WERI-Rb-1 (cell line): Measurements from ENCODE around the gene GKN2.

ENCODE experiments used
- DNase-seq: peaks from one replicate; pipeline ENCODE4 v3.0.0-alpha.2; 2020
- H3K27ac ChIP-seq: fragments of 250-450 bp; sonication (Bioruptor Pico); 2 replicates; pipeline ENCODE4 v1.5.1; 2020; ENCODE audit warnings: mild to moderate bottlenecking, moderate library complexity
- H3K27me3 ChIP-seq: fragments of 250-450 bp; sonication (Bioruptor Pico); 2 replicates; pipeline ENCODE4 v1.5.1; 2021; ENCODE audit warnings: mild to moderate bottlenecking, low read depth, moderate library complexity; ENCODE audit not compliant: insufficient read depth, severe bottlenecking
- H3K36me3 ChIP-seq: fragments of 250-450 bp; sonication (Bioruptor Pico); 2 replicates; pipeline ENCODE4 v1.5.1; 2020; ENCODE audit warnings: mild to moderate bottlenecking, moderate library complexity
- H3K4me3 ChIP-seq: 2 replicates; pipeline ENCODE4 v1.5.1; 2011; ENCODE audit warnings: low read depth, mild to moderate bottlenecking, control low read depth, low read length
- H3K9me3 ChIP-seq: fragments of 250-450 bp; sonication (Bioruptor Pico); 2 replicates; pipeline ENCODE4 v1.5.1; 2021; ENCODE audit warnings: mild to moderate bottlenecking, moderate library complexity; ENCODE audit not compliant: severe bottlenecking
- TF ChIP-seq, protein P1 (sequence below): IDR thresholded peaks from 2 replicates; pipeline ENCODE4 v1.5.1; 2011; ENCODE audit warnings: low read depth, mild to moderate bottlenecking, control low read depth, inconsistent platforms, low read length

Gene GKN2

DNA sequence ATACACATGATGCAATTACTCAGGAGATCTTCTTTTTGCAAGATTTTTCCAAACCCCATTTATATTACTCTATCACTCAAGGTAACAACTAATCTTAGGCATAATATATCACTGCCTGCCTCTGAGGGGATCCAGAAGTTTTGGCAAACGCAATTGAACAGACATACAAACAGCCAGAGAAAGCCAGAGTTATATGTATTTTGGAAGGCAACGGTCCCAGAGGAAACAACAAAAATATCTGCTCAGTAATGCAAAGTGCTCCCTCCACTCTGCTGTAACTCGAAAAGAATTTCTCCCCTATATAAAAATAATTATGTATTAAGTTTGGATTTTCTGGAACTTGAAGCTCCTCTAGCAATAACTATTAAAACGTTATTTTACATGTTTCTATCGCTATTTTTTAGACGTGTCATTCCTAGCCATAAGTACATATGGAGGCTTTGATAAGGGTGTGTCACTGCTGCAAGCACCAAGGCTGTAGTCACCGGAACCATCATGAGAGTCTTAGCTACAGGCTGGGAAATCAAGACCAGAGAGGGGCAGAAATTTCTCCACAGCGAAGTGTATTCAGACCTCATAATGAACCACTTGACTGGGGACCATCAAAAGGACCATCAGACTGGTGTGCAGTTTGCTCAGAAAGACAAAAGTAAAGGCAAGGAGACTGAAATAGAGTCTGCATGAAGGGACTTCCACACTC is 18.0 kb upstream of the GKN2 start:
- Histone ChIP-seq H3K36me3 (no peaks in the 10 kb centered on the region), H3K27me3 (peaks cover 21% of the 10 kb centered on the region), H3K9me3 (no peaks in the 10 kb centered on the region), H3K4me3 (no peak overlapping the region), H3K27ac (no peak overlapping the region)
- TF ChIP-seq, protein P1, sequence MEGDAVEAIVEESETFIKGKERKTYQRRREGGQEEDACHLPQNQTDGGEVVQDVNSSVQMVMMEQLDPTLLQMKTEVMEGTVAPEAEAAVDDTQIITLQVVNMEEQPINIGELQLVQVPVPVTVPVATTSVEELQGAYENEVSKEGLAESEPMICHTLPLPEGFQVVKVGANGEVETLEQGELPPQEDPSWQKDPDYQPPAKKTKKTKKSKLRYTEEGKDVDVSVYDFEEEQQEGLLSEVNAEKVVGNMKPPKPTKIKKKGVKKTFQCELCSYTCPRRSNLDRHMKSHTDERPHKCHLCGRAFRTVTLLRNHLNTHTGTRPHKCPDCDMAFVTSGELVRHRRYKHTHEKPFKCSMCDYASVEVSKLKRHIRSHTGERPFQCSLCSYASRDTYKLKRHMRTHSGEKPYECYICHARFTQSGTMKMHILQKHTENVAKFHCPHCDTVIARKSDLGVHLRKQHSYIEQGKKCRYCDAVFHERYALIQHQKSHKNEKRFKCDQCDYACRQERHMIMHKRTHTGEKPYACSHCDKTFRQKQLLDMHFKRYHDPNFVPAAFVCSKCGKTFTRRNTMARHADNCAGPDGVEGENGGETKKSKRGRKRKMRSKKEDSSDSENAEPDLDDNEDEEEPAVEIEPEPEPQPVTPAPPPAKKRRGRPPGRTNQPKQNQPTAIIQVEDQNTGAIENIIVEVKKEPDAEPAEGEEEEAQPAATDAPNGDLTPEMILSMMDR = no peak
- DNase-seq = no peak

DNA sequence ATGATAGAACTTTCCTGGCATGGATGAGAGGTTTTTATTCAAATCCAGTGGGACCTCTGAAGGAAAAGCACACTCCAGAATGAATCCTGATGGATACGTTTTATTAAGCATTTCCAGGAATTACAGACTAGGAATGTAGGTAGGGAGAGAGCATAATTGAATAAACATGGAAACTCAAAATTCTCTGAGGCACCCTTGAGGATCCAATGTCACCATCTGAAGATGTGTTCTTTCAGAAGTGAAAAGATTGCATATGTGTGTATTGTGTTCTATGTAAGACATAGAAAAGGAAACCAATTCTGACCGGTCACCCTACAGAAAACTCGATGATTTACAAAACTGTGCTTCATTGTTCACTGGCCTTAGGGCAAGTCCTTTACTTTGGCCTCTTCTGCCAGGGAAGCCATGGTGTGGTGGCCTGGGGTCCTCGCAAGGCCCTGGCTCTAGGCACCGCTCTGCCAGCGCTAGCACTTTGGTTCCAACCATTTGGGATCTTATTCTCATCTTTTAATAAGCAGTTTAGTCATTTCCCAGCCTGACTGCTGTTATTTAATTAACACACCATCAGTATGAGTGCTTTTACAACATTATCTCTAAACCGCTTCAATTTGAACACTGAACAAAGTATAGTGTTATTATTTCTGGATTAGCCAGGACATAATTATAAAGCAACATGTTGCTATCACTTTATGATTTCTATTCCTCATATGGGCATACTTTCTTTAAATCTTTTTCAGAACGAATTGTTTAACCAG is 17.2 kb upstream of the GKN2 start:
- Histone ChIP-seq H3K27me3 (peaks cover 16% of the 10 kb centered on the region), H3K36me3 (no peaks in the 10 kb centered on the region), H3K27ac (no peak overlapping the region), H3K4me3 (no peak overlapping the region), H3K9me3 (no peaks in the 10 kb centered on the region)
- no peak for DNase-seq
- TF ChIP-seq, protein P1 = no peak

DNA sequence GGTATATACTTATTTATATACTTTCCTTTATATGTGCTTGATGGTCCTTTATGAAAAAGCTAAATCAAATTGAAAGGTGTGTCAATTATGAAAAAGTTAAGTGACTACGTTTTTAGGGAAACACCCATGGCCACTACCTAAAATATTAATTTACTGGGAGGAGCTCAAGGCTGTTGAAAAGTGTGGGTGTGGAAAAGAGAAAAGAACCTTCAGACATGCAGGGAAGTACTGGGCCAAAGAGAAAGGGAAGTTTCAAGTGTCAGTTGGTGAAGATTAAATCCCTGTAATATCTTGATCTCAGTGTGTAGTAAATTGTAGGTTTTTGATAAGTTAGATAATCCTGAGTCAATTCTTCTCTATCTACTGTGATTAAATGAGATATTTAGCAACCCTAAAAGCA is 15.5 kb upstream of the GKN2 start:
- Histone ChIP-seq H3K9me3 (no peaks in the 10 kb centered on the region), H3K36me3 (no peaks in the 10 kb centered on the region), H3K4me3 (no peak overlapping the region), H3K27me3 (peaks cover 4% of the 10 kb centered on the region), H3K27ac (no peak overlapping the region)
- DNase-seq = no peak
- TF ChIP-seq, protein P1 = no peak

DNA sequence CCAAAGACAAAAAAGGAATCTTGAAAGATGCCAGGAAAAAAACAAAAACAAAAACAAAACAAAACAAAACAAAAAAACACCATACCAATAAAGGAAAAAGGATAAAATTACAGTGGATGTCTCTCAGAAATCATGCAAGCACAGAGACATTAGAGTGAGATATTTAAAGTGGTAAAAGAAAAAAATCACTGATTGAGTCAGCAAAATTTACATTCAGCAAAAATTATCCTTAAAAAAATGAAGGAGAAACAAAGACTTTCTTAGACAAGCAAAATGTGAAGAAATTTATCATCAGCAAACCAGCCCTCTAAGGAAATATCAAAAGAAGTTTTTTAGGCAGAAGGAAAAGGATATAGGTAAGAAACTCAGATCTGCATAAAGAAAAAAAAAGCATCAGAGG is 11.6 kb upstream of the GKN2 start:
- H3K27ac ChIP-seq = no peak overlapping the region
- H3K9me3 ChIP-seq = no peaks in the 10 kb centered on the region
- DNase-seq = no peak
- peaks cover 4% of the 10 kb centered on the region for H3K27me3 ChIP-seq
- no peak overlapping the region for H3K4me3 ChIP-seq
- TF ChIP-seq, protein P1 = no peak
- no peaks in the 10 kb centered on the region for H3K36me3 ChIP-seq

DNA sequence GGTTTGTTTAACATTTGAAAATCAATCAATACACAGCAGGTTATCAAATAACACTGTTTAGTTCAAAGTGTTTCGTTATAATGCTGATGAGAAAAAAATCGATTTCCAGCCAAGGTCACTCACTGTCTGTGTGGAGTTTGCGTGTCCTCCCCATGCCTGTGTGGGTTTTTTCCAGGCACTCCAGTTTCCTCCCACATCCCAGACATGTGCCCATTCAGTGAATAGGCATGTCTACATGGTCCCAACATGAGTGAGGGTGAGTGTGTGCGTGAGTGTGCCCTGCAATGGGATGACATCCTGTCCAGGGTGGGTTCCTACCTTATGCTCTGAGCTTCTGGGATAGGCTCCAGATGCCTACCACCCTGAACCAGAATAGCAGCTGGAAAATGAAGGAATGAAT is 8.7 kb upstream of the GKN2 start:
- no peak for DNase-seq
- Histone ChIP-seq H3K27me3 (peaks cover 4% of the 10 kb centered on the region), H3K4me3 (no peak overlapping the region), H3K27ac (no peak overlapping the region), H3K9me3 (no peaks in the 10 kb centered on the region), H3K36me3 (no peaks in the 10 kb centered on the region)
- TF ChIP-seq, protein P1 = no peak
